Amniotic stem cell (primary cell): ENCODE measurements around the gene LRIF1.
"Not testable (repeated sequence)": the region's sequence is repeated elsewhere in the genome, so short reads cannot be mapped to it uniquely, and the experiment has no call there.

ENCODE experiments used
- DNase-seq: peaks from one replicate; lab custom pipeline; 2025; lab: John Stamatoyannopoulos, UW

Gene LRIF1

DNA sequence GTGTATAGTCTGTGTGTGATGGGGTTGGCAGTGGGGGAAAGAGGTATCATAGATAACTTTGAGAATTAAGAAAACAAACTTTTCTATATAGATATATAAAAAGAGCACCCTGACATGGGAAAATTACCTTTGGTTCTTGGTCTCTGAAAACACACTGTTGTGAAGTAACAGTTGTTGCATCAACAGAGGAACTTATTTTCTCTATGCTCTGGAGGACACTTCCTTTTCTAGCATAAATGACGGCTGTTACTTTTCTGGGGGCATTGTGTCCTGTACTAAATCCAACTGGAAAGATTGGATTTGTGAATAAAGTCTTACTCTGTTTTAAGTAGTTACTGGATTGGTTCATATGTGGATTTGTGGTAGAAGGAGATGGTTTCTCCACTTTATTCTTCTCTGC lies 12.6 kb downstream of the LRIF1 start:
- DNase-seq: no peak

DNA sequence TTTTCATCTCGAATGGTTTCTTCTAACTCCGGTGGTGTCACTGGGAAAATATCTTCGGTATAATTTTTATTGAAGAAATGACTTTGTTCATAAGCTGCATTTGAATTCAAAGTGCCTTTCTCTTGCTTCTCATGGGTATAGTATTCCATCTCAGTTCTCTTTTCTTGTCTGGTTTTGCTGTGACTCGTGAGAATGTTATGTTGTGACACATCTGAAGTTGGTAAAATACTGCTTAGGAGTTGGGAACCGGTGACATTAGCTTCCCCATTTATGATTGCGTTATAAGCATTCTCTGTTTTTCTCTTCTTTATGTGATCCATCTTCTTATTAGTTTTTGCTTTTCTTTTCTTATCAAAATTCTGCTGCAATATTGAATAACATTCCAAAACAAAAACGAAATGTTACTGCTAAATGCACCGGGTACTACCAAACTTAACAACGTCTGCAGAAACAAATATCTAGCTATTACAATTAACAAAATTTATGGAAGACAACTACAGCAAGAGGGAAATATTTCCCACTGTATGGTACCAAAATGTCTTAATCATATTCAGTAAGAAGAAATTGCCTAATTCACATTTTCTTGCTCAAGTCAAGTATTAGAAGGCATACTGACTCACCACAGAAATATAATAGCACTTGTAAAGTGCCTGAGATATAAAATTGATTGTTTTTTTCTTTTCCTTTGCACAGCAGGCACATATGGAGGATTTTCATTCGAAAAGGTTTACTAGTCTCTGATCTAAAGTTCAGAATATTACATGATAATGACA lies 15.5 kb downstream of the LRIF1 start:
- no peak for DNase-seq

DNA sequence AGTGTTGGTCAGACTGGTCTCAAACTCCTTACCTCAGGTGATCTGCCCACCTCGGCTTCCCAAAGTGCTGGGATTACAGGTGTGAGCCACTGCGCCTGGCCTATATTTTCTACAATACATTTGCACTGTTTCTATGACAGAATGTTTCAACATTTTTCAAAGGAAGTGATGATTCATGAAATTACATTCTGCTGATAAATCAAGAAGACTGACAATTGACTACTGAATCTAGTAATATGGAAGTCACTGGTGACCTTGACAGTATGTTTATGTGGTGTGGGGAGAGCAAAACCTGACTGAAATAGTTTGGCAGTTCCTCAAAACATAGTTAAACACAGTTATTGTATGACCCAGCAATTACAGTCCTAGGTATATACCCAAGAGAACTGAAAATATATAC lies 18.1 kb downstream of the LRIF1 start:
- no peak for DNase-seq

DNA sequence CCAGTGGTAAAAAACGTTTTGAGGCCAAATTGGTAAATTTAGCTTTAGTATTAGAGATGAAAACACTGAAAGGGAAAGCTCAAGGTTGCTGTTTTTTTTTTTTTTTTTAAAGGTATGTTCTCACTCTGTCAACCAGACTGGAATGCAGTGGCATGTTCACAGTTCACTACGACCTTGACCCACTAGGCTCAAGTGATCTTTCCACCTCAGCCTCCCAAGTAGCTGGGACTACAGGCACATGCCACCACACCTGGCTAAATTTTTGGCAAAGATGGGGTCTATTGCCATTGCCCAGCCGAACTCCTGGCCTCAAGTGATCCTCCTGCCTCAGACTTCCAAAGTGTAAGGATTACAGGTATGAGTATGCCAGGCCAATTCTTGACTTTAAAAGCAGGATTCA lies 18.9 kb downstream of the LRIF1 start:
- no peak for DNase-seq

DNA sequence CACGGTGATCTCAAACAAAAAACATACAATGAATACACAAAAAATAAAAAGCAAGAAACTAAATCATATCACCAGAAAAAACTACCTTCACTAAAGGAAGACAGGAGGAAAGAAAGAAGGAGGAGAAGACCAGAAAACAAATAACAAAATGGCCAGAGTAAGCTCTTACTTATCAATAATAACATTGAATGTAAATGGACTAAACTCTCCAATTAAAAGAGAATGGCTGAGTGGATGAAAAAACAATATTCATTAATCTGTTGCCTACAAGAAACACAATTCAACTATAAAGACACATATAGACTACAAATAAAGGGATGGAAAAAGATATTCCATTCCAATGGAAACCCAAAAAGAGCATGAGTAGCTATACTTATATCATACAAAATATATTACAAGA lies 27.2 kb downstream of the LRIF1 start:
- DNase-seq: no peak

DNA sequence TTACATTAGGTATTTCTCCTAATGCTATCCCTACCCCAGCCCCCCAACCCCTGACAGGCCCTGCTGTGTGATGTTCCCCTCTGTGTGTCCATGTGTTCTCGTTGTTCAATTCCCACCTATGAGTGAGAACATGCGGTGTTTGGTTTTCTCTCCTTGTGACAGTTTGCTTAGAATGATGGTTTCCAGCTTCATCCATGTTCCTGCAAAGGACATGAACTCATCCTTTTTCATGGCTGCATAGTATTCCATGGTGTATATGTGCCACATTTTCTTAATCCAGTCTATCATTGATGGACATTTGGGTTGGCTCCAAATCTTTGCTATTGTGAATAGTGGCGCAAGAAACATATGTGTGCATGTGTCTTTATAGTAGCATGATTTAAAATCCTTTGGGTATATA lies 32.6 kb downstream of the LRIF1 start:
- not testable (repeated sequence) for DNase-seq

- DNase-seq: no peak
These were observed 34.8 kb downstream of the LRIF1 start for GRCh38 chr1:110928904-110929303.

GRCh38 chr1:110928191-110928590 lies 35.5 kb downstream of the LRIF1 start:
- DNase-seq: no peak

- DNase-seq: no peak
These were observed 36.1 kb downstream of the LRIF1 start for GRCh38 chr1:110927484-110928075.

GRCh38 chr1:110921953-110922352 lies 41.8 kb downstream of the LRIF1 start:
- DNase-seq: no peak

- DNase-seq: no peak
These were observed 45.7 kb downstream of the LRIF1 start for GRCh38 chr1:110918016-110918415.

GRCh38 chr1:110916669-110917306 lies 46.9 kb downstream of the LRIF1 start:
- no peak for DNase-seq

- DNase-seq: no peak
These were observed 47.5 kb downstream of the LRIF1 start for GRCh38 chr1:110916274-110916668.

GRCh38 chr1:110915804-110916203 lies 47.9 kb downstream of the LRIF1 start:
- DNase-seq: no peak

GRCh38 chr1:110914676-110915075 lies 49.0 kb downstream of the LRIF1 start:
- DNase-seq: no peak

GRCh38 chr1:110912784-110913183 lies 50.9 kb downstream of the LRIF1 start:
- no peak for DNase-seq

DNA sequence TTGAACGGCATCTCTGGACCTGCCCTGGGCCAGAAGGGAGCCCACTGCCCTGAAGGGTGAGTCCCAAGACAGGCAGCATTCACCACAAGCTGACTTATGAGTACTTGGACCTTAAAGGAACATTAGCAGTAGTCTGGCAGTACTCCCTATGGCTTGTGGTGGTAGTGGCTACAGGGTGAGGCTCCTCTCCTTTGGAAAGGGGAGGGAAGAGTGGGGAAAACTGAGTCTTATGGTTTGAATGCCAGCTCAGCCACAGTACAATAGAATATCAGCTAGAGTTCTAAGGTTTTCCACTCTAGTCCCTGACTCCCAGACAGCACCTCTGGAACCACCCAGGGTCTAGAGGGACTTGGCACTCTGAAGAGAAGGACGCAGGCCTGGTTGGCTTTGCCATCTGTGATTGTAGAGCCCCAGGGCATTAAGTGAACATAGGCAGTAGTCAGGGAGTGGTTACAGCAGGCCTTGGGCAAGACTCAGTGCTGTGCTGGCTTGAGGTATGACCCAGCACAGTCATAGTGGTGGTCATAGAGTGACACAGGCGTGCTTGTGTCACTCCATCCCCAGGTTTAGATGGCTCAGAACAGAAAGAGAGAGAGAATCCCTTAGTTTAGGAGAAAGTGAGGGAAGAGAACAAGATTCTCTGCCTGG lies 59.7 kb downstream of the LRIF1 start:
- no peak for DNase-seq

DNA sequence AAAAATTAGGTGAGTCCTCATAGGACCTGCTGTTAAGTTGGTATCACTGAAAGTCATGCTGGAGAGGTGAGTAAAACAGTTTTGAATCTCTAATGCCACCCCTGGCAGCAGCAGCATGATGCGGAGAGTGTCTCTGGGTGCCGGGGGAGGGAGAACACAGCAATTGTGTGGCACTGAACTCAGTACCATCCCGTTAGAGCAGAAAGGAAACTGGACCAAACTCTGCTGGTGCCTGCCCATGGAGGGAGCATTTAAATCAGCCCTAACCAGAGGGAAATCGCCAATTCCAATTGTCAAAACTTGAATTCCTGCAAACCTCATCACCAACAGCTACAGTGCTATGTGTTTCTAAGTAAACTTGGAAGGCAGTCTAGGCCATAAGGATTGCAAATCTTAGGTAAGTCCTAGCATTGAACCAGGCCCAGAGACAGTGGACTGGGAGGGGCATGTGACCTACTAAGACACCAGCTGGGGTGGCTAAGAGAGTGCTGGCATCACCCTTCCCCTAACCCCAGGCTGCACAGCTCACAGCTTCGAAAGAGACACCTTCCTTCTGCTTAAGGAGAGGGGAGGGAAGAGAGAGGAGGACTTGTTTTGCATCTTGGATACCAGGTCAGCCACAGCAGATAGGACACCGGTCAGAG lies 60.8 kb downstream of the LRIF1 start:
- no peak for DNase-seq

GRCh38 chr1:110899458-110899843 lies 64.3 kb downstream of the LRIF1 start:
- no peak for DNase-seq

DNA sequence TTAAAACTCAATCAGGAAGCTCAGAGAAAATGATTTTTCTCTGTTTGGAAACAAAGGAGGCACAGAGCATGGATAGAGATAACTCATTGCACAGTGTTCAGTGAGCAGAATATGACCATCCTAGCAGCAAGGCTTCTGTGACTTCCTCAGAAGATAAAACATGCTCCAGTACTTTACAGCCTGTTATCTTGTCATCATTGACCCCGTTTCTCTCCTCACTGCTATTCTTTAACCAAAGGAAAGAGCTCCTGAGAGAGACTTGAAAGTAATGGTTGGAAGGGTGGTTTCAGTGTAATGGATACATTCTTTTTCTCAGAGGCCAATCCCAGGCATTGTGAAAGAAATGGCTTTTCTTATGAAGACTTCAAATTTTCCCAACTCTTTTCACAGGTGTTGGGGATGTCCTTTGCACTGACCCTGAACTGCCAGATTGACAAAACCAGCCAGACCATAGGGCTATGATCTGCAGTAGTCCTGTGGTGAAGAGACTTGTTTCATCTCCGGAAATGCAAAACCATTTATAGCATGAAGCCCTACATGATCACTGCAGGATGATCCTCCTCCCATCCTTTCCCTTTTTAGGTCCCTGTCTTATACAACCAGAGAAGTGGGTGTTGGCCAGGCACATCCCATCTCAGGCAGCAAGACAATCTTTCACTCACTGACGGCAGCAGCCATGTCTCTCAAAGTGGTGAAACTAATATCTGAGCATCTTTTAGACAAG lies 64.8 kb downstream of the LRIF1 start:
- no peak for DNase-seq

- DNase-seq: no peak
These were observed 66.0 kb downstream of the LRIF1 start for GRCh38 chr1:110897681-110898080.
